Brain microvascular endothelial cell (primary cell): Measurements from ENCODE around the gene RBMS1.

Source experiments
- DNase-seq: peaks from one replicate; pipeline ENCODE4 v3.0.0-alpha.2; 2020
- H3K27ac ChIP-seq: fragments of 250-450 bp; sonication (Bioruptor Pico); 2 replicates; pipeline ENCODE4 v1.5.1; 2020; ENCODE audit warnings: mild to moderate bottlenecking, moderate library complexity
- H3K27me3 ChIP-seq: fragments of 250-450 bp; sonication (Bioruptor Pico); replicated peaks from 2 replicates; pipeline ENCODE4 v1.5.1; 2020; ENCODE audit warnings: mild to moderate bottlenecking
- H3K36me3 ChIP-seq: fragments of 250-450 bp; sonication (Bioruptor Pico); replicated peaks from 2 replicates; pipeline ENCODE4 v1.5.1; 2020; ENCODE audit warnings: mild to moderate bottlenecking
- H3K4me3 ChIP-seq: 2 replicates; pipeline ENCODE4 v1.5.1; 2011; ENCODE audit warnings: low read depth, mild to moderate bottlenecking, control low read depth, low read length, moderate library complexity
- CTCF ChIP-seq: IDR thresholded peaks from 2 replicates; pipeline ENCODE4 v1.5.1; 2011; ENCODE audit warnings: low read depth, mild to moderate bottlenecking, moderate library complexity, low read length, control low read depth, inconsistent platforms; ENCODE audit errors: missing control alignments
- in situ Hi-C: cut with HindIII; loops from 2 replicates; pipeline ENCODE4 v1.10.0; 2017; ENCODE audit warnings: low sequenced_read_pairs, low pct_ligation_motif_present

RBMS1 gene

GRCh38 chr2:160277151-160277550 is 216.5 kb downstream of the RBMS1 start:
- in situ Hi-C loops: no loop called here
- peaks cover 43% of the 10 kb centered on the region for H3K36me3 ChIP-seq
- H3K27ac ChIP-seq: no peak overlapping the region
- no peak for DNase-seq
- H3K27me3 ChIP-seq: no peaks in the 10 kb centered on the region
- H3K4me3 ChIP-seq: no peak overlapping the region
- no peak for TF ChIP-seq CTCF

- H3K36me3 ChIP-seq: peaks cover 51% of the 10 kb centered on the region
- in situ Hi-C loops: no loop called here
- no peak overlapping the region for H3K4me3 ChIP-seq
- H3K27ac ChIP-seq: no peak overlapping the region
- no peak for DNase-seq
- no peak for TF ChIP-seq CTCF
- H3K27me3 ChIP-seq: no peaks in the 10 kb centered on the region
Observed at GRCh38 chr2:160275656-160276055, 218.0 kb downstream of the RBMS1 start.

- Histone ChIP-seq H3K4me3 (no peak overlapping the region), H3K27ac (no peak overlapping the region), H3K36me3 (peaks cover 31% of the 10 kb centered on the region), H3K27me3 (no peaks in the 10 kb centered on the region)
- in situ Hi-C loops: no loop called here
- DNase-seq: no peak
- no peak for TF ChIP-seq CTCF
Observed at GRCh38 chr2:160271171-160272086, 222.2 kb downstream of the RBMS1 start.

- Histone ChIP-seq H3K36me3 (peaks cover 24% of the 10 kb centered on the region), H3K27ac (peak overlapping the region; percentile 83), H3K27me3 (no peaks in the 10 kb centered on the region), H3K4me3 (peak overlapping the region; percentile 46)
- in situ Hi-C loops: no loop called here
- peak; percentile 2 for TF ChIP-seq CTCF
- no peak for DNase-seq
Observed at GRCh38 chr2:160270571-160271113, 223.0 kb downstream of the RBMS1 start.

- Histone ChIP-seq H3K4me3 (peak overlapping the region; percentile 46), H3K27me3 (no peaks in the 10 kb centered on the region), H3K27ac (peak overlapping the region; percentile 83), H3K36me3 (peaks cover 21% of the 10 kb centered on the region)
- peak; percentile 87 for DNase-seq
- TF ChIP-seq CTCF: peak; percentile 81
- in situ Hi-C loops: no loop called here
Observed at GRCh38 chr2:160269803-160270570, 223.6 kb downstream of the RBMS1 start.
